Neural cell (in vitro differentiated cells): ENCODE data around the gene ABCC9. TPM values are rescaled to one million over a fixed set of nuclear protein-coding genes. Genes with fewer than 3 reads are reported as not detected.
"Not testable (repeated sequence)": the region's sequence is repeated elsewhere in the genome, so short reads cannot be mapped to it uniquely, and the experiment has no call there.

Experiments
- H2AFZ ChIP-seq: fragments of 200-600, 300-800 bp; sonication (generic), shearing (Covaris generic); 2 replicates; pipeline ENCODE4 v1.6.0; 2014; ENCODE audit warnings: low read depth, mild to moderate bottlenecking, antibody characterized with exemption, low read length, moderate library complexity
- H3F3A ChIP-seq: fragments of 200-600 bp; shearing (Covaris generic); 2 replicates; pipeline ENCODE4 v1.6.1; 2016; ENCODE audit warnings: mild to moderate bottlenecking, moderate library complexity, mixed read lengths, antibody characterized with exemption, low read length; ENCODE audit not compliant: insufficient read depth, poor library complexity, severe bottlenecking
- H3K27ac ChIP-seq: fragments of 200-600, 300-800 bp; sonication (generic), shearing (Covaris generic); 2 replicates; pipeline ENCODE4 v1.5.1; 2014; ENCODE audit warnings: mild to moderate bottlenecking, low read length, moderate library complexity
- H3K27me3 ChIP-seq: fragments of 300-800, 200-600 bp; sonication (generic), shearing (Covaris generic); 2 replicates; pipeline ENCODE4 v1.6.0; 2014; ENCODE audit warnings: mild to moderate bottlenecking, low read depth, low read length, moderate library complexity; ENCODE audit not compliant: insufficient read depth
- H3K36me3 ChIP-seq: fragments of 300-800, 200-600 bp; sonication (generic), shearing (Covaris generic); 2 replicates; pipeline ENCODE4 v1.5.1; 2014; ENCODE audit warnings: mild to moderate bottlenecking, antibody characterized with exemption, low read length, moderate library complexity; ENCODE audit not compliant: insufficient read depth
- H3K4me2 ChIP-seq: fragments of 300-800, 200-600 bp; sonication (generic), shearing (Covaris generic); 2 replicates; pipeline ENCODE4 v1.6.0; 2014; ENCODE audit warnings: mild to moderate bottlenecking, low read length
- H3K4me3 ChIP-seq: fragments of 300-800, 200-600 bp; sonication (generic), shearing (Covaris generic); 2 replicates; pipeline ENCODE4 v1.5.1; 2014; ENCODE audit warnings: mild to moderate bottlenecking, low read length, moderate library complexity
- H3K79me2 ChIP-seq: fragments of 200-600 bp; shearing (Covaris generic); replicated peaks from 2 replicates; pipeline ENCODE4 v1.6.0; 2014; ENCODE audit warnings: mild to moderate bottlenecking, low read length, moderate library complexity; ENCODE audit not compliant: insufficient read depth
- H3K9ac ChIP-seq: fragments of 300-800, 200-600 bp; sonication (generic), shearing (Covaris generic); 2 replicates; pipeline ENCODE4 v1.6.1; 2016; ENCODE audit warnings: mild to moderate bottlenecking, low read length, mixed read lengths
- H3K9me2 ChIP-seq: fragments of 200-600 bp; shearing (Covaris generic); 2 replicates; pipeline ENCODE4 v1.6.1; 2016; ENCODE audit warnings: mild to moderate bottlenecking, low read length, mixed read lengths; ENCODE audit not compliant: insufficient read depth
- H3K9me3 ChIP-seq: fragments of 200-600, 300-800 bp; sonication (generic), shearing (Covaris generic); 2 replicates; pipeline ENCODE4 v1.6.1; 2016; ENCODE audit warnings: mild to moderate bottlenecking, mixed run types, low read length, moderate library complexity, mixed read lengths
- H4K20me1 ChIP-seq: fragments of 200-600 bp; shearing (Covaris generic); 2 replicates; pipeline ENCODE4 v1.6.1; 2016; ENCODE audit warnings: mild to moderate bottlenecking, mixed run types; ENCODE audit not compliant: insufficient read depth
- CTCF ChIP-seq: fragments of 450-650 bp; IDR thresholded peaks from 2 replicates; pipeline ENCODE4 v1.5.1; 2014; ENCODE audit warnings: antibody characterized with exemption, mild to moderate bottlenecking, moderate library complexity; ENCODE audit not compliant: poor library complexity, severe bottlenecking
- EP300 ChIP-seq: fragments of 450-650 bp; conservative IDR thresholded peaks from 2 replicates; pipeline ENCODE4 v1.6.1; 2014; ENCODE audit warnings: antibody characterized with exemption, mild to moderate bottlenecking, moderate library complexity; ENCODE audit not compliant: poor library complexity, severe bottlenecking
- EZH2 ChIP-seq: fragments of 200-600, 300-800 bp; shearing (Covaris generic), sonication (generic); IDR thresholded peaks from 2 replicates; pipeline ENCODE4 v1.6.1; 2014; ENCODE audit warnings: antibody characterized with exemption, low read length, borderline replicate concordance, mild to moderate bottlenecking; ENCODE audit not compliant: insufficient read depth, poor library complexity, severe bottlenecking
- MXI1 ChIP-seq: fragments of 450-650 bp; conservative IDR thresholded peaks from 2 replicates; pipeline ENCODE4 v1.6.1; 2014; ENCODE audit warnings: antibody characterized with exemption, mild to moderate bottlenecking; ENCODE audit not compliant: poor library complexity, severe bottlenecking
- POLR2AphosphoS5 ChIP-seq: IDR thresholded peaks from 2 replicates; pipeline ENCODE4 v1.6.1; 2012
- RAD21 ChIP-seq: fragments of 450-650 bp; conservative IDR thresholded peaks from 2 replicates; pipeline ENCODE4 v1.6.1; 2014; ENCODE audit warnings: antibody characterized with exemption, mild to moderate bottlenecking, moderate library complexity
- REST ChIP-seq: IDR thresholded peaks from 2 replicates; pipeline ENCODE4 v1.6.1; 2012; ENCODE audit warnings: borderline replicate concordance
- SMC3 ChIP-seq: fragments of 450-650 bp; conservative IDR thresholded peaks from 2 replicates; pipeline ENCODE4 v1.6.1; 2014; ENCODE audit warnings: antibody characterized with exemption, mild to moderate bottlenecking, moderate library complexity; ENCODE audit not compliant: poor library complexity
- TAF1 ChIP-seq: IDR thresholded peaks from 2 replicates; pipeline ENCODE4 v1.6.1; 2012; ENCODE audit warnings: low read depth
- polyA plus RNA-seq: library from polyadenylated mRNA; depleted of rRNA; stranded (reverse); fragments of >200 nt; gene quantifications from 2 replicates; pipeline ENCODE4 v1.2.3, GENCODE V29; 2014

The ABCC9 gene
- polyA plus RNA-seq, 1 donor from 2014 or later, result 0.32 TPM

GRCh38 chr12:21788089-21788983 is 152.9 kb downstream of the ABCC9 start:
- Histone ChIP-seq H3F3A (no peaks in the 10 kb centered on the region), H3K4me2 (no peak overlapping the region), H3K36me3 (no peaks in the 10 kb centered on the region), H3K9me2 (no peaks in the 10 kb centered on the region), H3K9me3 (no peaks in the 10 kb centered on the region), H4K20me1 (no peaks in the 10 kb centered on the region), H3K27me3 (no peaks in the 10 kb centered on the region), H3K27ac (no peak overlapping the region), H3K9ac (no peak overlapping the region), H3K79me2 (no peaks in the 10 kb centered on the region), H3K4me3 (no peak overlapping the region), H2AFZ (no peak overlapping the region)
- TF ChIP-seq SMC3, result no peak
- TF ChIP-seq EP300, result no peak
- TF ChIP-seq RAD21, result no peak
- no peak for TF ChIP-seq TAF1
- no peak for TF ChIP-seq MXI1
- no peak for TF ChIP-seq CTCF
- TF ChIP-seq EZH2, result no peak
- no peak for TF ChIP-seq REST
- no peak for TF ChIP-seq POLR2AphosphoS5

- Histone ChIP-seq H3K36me3 (no peaks in the 10 kb centered on the region), H4K20me1 (no peaks in the 10 kb centered on the region), H3K9ac (no peak overlapping the region), H3K79me2 (no peaks in the 10 kb centered on the region), H3F3A (no peaks in the 10 kb centered on the region), H3K4me2 (no peak overlapping the region), H3K9me2 (no peaks in the 10 kb centered on the region), H3K4me3 (no peak overlapping the region), H3K27me3 (no peaks in the 10 kb centered on the region), H2AFZ (no peak overlapping the region), H3K9me3 (no peaks in the 10 kb centered on the region), H3K27ac (no peak overlapping the region)
- TF ChIP-seq EP300, result no peak
- no peak for TF ChIP-seq REST
- no peak for TF ChIP-seq EZH2
These were observed 155.1 kb downstream of the ABCC9 start for GRCh38 chr12:21786041-21786531.

- H3K27ac ChIP-seq, H3K9me3 ChIP-seq, H3K4me2 ChIP-seq, H3K36me3 ChIP-seq, H2AFZ ChIP-seq, H3K79me2 ChIP-seq, H3K9ac ChIP-seq, H3F3A ChIP-seq, H3K4me3 ChIP-seq, H4K20me1 ChIP-seq, H3K27me3 ChIP-seq, H3K9me2 ChIP-seq: not testable (repeated sequence)
These were observed 158.5 kb downstream of the ABCC9 start for GRCh38 chr12:21782723-21783122.
